WERI-Rb-1 (cell line): Measurements from ENCODE around the gene PIP4K2C.

Source experiments
- DNase-seq: peaks from one replicate; pipeline ENCODE4 v3.0.0-alpha.2; 2020
- H3K27ac ChIP-seq: fragments of 250-450 bp; sonication (Bioruptor Pico); 2 replicates; pipeline ENCODE4 v1.5.1; 2020; ENCODE audit warnings: mild to moderate bottlenecking, moderate library complexity
- H3K27me3 ChIP-seq: fragments of 250-450 bp; sonication (Bioruptor Pico); 2 replicates; pipeline ENCODE4 v1.5.1; 2021; ENCODE audit warnings: mild to moderate bottlenecking, low read depth, moderate library complexity; ENCODE audit not compliant: insufficient read depth, severe bottlenecking
- H3K36me3 ChIP-seq: fragments of 250-450 bp; sonication (Bioruptor Pico); 2 replicates; pipeline ENCODE4 v1.5.1; 2020; ENCODE audit warnings: mild to moderate bottlenecking, moderate library complexity
- H3K4me3 ChIP-seq: 2 replicates; pipeline ENCODE4 v1.5.1; 2011; ENCODE audit warnings: low read depth, mild to moderate bottlenecking, control low read depth, low read length
- H3K9me3 ChIP-seq: fragments of 250-450 bp; sonication (Bioruptor Pico); 2 replicates; pipeline ENCODE4 v1.5.1; 2021; ENCODE audit warnings: mild to moderate bottlenecking, moderate library complexity; ENCODE audit not compliant: severe bottlenecking
- TF ChIP-seq, protein P1 (sequence below): IDR thresholded peaks from 2 replicates; pipeline ENCODE4 v1.5.1; 2011; ENCODE audit warnings: low read depth, mild to moderate bottlenecking, control low read depth, inconsistent platforms, low read length

The PIP4K2C gene

DNA sequence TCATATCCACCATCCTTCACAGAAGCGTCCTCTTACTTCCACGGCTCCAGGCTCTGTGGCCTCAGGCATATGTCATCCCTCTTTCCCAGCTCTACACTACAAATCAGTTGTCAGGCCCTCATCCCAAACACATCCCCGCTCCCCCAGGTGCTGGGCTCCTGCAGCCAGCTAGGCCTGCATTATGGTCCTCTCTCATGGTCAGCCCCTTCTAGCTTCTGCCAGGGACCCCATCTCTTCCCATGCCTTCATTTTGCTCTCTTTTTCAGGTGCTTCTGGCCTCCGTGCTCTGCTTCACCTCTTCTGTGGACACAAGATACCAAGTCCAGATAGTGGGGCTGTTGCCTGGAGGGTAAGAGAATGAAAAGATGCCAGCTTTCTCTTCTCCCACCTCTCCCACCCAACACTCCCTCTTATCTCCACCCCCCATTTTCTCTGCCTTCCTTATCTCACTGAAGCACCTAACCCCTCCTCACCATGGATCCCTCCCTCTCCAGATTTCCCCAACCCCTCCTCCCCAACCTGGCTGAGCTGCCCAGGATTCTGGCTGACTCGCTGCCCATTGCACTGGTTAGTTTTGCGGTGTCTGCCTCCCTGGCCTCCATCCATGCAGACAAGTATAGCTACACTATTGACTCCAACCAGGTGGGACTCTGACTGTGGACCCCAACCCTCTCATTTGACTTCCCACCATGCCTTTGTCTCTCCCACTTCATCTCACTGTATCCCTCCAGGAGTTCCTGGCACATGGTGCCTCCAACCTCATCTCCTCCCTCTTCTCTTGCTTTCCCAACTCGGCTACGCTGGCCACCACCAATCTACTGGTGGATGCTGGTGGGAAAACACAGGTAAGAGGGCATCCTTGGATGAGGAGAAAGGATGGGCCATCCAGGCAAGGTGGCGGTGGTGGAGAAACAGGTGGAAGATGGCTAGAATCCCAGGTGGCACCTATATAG lies 31.6 kb downstream of the PIP4K2C start:
- DNase-seq = no peak
- no peaks in the 10 kb centered on the region for H3K27me3 ChIP-seq
- H3K27ac ChIP-seq = no peak overlapping the region
- peaks cover 80% of the 10 kb centered on the region for H3K36me3 ChIP-seq
- TF ChIP-seq, protein P1, sequence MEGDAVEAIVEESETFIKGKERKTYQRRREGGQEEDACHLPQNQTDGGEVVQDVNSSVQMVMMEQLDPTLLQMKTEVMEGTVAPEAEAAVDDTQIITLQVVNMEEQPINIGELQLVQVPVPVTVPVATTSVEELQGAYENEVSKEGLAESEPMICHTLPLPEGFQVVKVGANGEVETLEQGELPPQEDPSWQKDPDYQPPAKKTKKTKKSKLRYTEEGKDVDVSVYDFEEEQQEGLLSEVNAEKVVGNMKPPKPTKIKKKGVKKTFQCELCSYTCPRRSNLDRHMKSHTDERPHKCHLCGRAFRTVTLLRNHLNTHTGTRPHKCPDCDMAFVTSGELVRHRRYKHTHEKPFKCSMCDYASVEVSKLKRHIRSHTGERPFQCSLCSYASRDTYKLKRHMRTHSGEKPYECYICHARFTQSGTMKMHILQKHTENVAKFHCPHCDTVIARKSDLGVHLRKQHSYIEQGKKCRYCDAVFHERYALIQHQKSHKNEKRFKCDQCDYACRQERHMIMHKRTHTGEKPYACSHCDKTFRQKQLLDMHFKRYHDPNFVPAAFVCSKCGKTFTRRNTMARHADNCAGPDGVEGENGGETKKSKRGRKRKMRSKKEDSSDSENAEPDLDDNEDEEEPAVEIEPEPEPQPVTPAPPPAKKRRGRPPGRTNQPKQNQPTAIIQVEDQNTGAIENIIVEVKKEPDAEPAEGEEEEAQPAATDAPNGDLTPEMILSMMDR = no peak
- H3K4me3 ChIP-seq = no peak overlapping the region
- no peaks in the 10 kb centered on the region for H3K9me3 ChIP-seq

GRCh38 chr12:57623385-57623784 lies 32.4 kb downstream of the PIP4K2C start:
- H3K27me3 ChIP-seq = no peaks in the 10 kb centered on the region

DNA sequence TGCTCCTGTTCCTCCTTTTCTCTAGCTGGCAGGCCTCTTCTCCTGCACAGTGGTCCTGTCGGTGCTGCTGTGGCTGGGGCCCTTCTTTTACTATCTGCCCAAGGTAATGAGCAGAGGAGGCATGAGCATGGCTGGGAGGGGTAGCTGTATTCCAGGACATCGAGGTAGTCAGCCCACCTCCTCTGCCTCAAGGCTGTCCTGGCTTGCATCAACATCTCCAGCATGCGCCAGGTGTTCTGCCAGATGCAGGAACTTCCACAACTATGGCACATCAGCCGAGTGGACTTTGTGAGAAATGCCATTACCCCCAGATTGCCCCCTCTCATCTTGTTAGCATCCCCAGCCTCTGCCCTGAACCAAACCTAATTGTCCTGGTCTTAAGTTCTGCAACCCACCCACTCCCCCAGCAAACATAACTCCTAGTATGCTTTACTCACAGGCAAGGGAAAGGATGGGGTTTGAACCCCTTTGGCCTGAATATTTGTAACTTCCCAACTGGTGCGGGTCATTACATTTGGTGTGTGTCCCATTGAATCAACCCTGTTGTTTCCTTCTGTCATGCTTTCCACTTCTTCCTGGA lies 32.9 kb downstream of the PIP4K2C start:
- peaks cover 88% of the 10 kb centered on the region for H3K36me3 ChIP-seq
- no peak overlapping the region for H3K4me3 ChIP-seq
- DNase-seq = no peak
- no peak overlapping the region for H3K27ac ChIP-seq
- H3K27me3 ChIP-seq = no peaks in the 10 kb centered on the region
- H3K9me3 ChIP-seq = no peaks in the 10 kb centered on the region
- TF ChIP-seq, protein P1 = no peak

More at GRCh38 chr12:57623385-57623784, 32.4 kb downstream of the PIP4K2C start:
- Histone ChIP-seq H3K4me3 (no peak overlapping the region), H3K36me3 (peaks cover 84% of the 10 kb centered on the region), H3K27ac (no peak overlapping the region), H3K9me3 (no peaks in the 10 kb centered on the region)
- TF ChIP-seq, protein P1 = no peak
- no peak for DNase-seq

- H3K4me3 ChIP-seq = no peak overlapping the region
- H3K27me3 ChIP-seq = no peaks in the 10 kb centered on the region
- TF ChIP-seq, protein P1 = no peak
These were observed 33.6 kb downstream of the PIP4K2C start for GRCh38 chr12:57624441-57625220.

DNA sequence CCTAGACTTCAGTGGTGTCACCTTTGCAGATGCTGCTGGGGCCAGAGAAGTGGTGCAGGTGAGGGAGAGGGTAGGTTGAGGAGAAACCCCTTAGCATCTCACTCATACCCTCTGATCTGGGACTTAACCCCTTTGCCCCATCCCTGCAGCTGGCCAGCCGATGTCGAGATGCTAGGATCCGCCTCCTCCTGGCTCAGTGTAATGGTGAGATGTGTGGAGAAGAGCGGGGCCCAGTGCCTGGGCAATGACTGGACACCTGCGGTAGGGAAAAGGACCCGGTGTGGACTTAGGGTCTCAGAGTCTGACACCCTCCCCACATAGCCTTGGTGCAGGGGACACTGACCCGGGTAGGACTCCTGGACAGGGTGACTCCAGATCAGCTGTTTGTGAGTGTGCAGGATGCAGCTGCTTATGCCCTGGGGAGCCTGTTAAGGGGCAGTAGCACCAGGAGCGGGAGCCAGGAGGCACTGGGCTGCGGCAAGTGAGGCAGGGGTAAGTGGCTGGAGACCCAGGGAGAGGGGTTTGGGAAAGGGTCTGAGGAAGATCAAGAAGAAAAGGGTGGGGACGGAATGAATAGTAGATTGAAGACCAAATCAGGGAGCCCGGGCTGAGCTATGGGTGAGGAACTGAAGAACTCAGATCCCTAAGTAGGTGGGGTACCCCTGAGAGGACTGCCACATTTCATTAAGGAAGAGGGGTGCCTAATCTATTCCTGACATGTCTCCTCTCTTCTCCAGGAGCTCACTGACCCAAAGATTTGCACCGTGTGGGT lies 34.5 kb downstream of the PIP4K2C start:
- no peak overlapping the region for H3K27ac ChIP-seq
- no peaks in the 10 kb centered on the region for H3K9me3 ChIP-seq
- TF ChIP-seq, protein P1 = no peak
- no peak overlapping the region for H3K4me3 ChIP-seq
- DNase-seq = no peak
- no peaks in the 10 kb centered on the region for H3K27me3 ChIP-seq
- peaks cover 84% of the 10 kb centered on the region for H3K36me3 ChIP-seq

More at GRCh38 chr12:57624441-57625220, 33.6 kb downstream of the PIP4K2C start:
- H3K9me3 ChIP-seq = no peaks in the 10 kb centered on the region
- peaks cover 88% of the 10 kb centered on the region for H3K36me3 ChIP-seq
- H3K27ac ChIP-seq = no peak overlapping the region
- no peak for DNase-seq
